ENCODE results near the gene PGBD1. TPM values are rescaled to one million over a fixed set of nuclear protein-coding genes. Genes with fewer than 3 reads are reported as not detected.

Gene PGBD1
- total and polyA plus RNA-seq, 2 of the 8 experiments (the other 6 are each of a cell fraction or from before 2014, with no cell fraction given) = 2.5 to 9.2 TPM

DNA sequence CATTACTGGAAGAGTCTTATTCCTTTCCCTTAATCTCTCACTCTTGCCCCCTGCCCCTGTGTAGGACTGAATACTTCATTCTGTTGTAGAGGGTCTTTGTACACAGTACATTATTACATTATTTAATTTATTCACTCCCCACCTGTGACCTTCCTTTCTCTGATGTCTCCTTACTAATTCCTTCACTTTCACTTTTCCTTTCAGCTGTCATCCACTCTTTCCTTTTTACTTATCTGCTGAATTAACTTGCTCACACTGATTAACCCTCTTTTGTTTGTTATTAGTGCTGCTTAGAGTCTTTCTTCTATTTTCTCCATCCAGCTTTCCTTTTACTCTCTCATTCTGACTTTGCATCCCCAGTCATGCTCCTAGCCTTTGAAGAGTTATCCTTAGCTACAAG lies 6.5 kb upstream of the PGBD1 start:
- ChIA-PET CTCF (ENCODE audit: partially characterized antibody) (interaction anchor here (0.9 kb wide), 1 partner anchor 80 kb away, joined by 4 read pairs; no protein-coding TSS in a partner anchor), POLR2A (ENCODE audit: partially characterized antibody) (interaction anchor here (1.2 to 1.5 kb wide), 2 partner anchors 23 to 61 kb away, joined by 3 read pairs; partner anchors contain the start of genes ZKSCAN4 and ZSCAN31)
- Histone ChIP-seq H2BK120ac (replicated peaks; ENCODE audit: low read depth, low read length) (no peak overlapping the region), H4K8ac (ENCODE audit: extremely low read depth, insufficient read depth, low read length) (no peak overlapping the region), H3K4me2 (ENCODE audit: insufficient read depth in 1 of 2, low read depth in 2 of 2, low read length in 2 of 2) (no peak overlapping the region), H2BK5ac (ENCODE audit: low read depth, low read length) (no peak overlapping the region), H3K27ac (ENCODE audit: low read depth, low read length) (no peak overlapping the region), H2BK15ac (ENCODE audit: low read length) (no peak overlapping the region), H3K9ac (replicated peaks in 1 of 4; ENCODE audit: extremely low read depth in 1 of 4, low read depth in 3 of 4, low read length in 3 of 4) (no peak overlapping the region), H3K4me1 (replicated peaks in 1 of 4; ENCODE audit: control insufficient read depth in 3 of 4, insufficient read depth in 4 of 4, low read length in 3 of 4) (no peaks in the 10 kb centered on the region), H3K4me3 (ENCODE audit: extremely low read depth in 1 of 4, insufficient read depth in 2 of 4, low read depth in 3 of 4, low read length in 4 of 4) (no peak overlapping the region), H4K91ac (replicated peaks; ENCODE audit: insufficient read length, low read length) (no peak overlapping the region), H3K23me2 (ENCODE audit: low read depth, low read length) (no peaks in the 10 kb centered on the region), H4K20me1 (replicated peaks in 1 of 2; ENCODE audit: control insufficient read depth in 1 of 2, insufficient read depth in 2 of 2, low read length in 2 of 2) (no peaks in the 10 kb centered on the region), H2BK12ac (ENCODE audit: low read depth, low read length) (no peak overlapping the region), H3K23ac (ENCODE audit: insufficient read length) (no peak overlapping the region), H3K56ac (replicated peaks; ENCODE audit: insufficient read length, low read depth, low read length) (no peak overlapping the region), H3K14ac (ENCODE audit: insufficient read length) (no peak overlapping the region), H3K18ac (ENCODE audit: extremely low read depth, low read length) (no peak overlapping the region), H2BK20ac (ENCODE audit: low read length) (no peak overlapping the region), H3K27me3 (replicated peaks in 1 of 4; ENCODE audit: control insufficient read depth in 3 of 4, extremely low read depth in 1 of 4, insufficient read depth in 3 of 4, low read length in 3 of 4) (no peaks in the 10 kb centered on the region), H3K79me1 (ENCODE audit: low read depth, low read length) (no peaks in the 10 kb centered on the region), H4K5ac (ENCODE audit: insufficient read length, low read depth, low read length) (no peak overlapping the region), H3K79me2 (ENCODE audit: control insufficient read depth in 1 of 2, insufficient read depth in 2 of 2, low read length in 2 of 2) (no peaks in the 10 kb centered on the region), H2AFZ (ENCODE audit: low read length) (no peak overlapping the region), H3K4ac (replicated peaks; ENCODE audit: insufficient read length, low read depth, low read length) (no peak overlapping the region), H2AK5ac (ENCODE audit: low read depth, low read length) (no peak overlapping the region), H3K9me3 (ENCODE audit: insufficient read depth in 2 of 2, low read depth in 1 of 2, low read length in 1 of 2) (no peaks in the 10 kb centered on the region), H3K36me3 (ENCODE audit: control insufficient read depth in 2 of 4, insufficient read depth in 4 of 4, low read length in 3 of 4) (peaks cover 2 to 37% (median 18%) of the 10 kb centered on the region in 4 experiments; a peak in 7 of 8 replicates)
- FAIRE-seq (no peak), DNase-seq (ENCODE audit: low read depth in 1 of 2, low spot score in 2 of 2) (no peak)
- no peak for TF ChIP-seq CHD1 (IDR thresholded peaks at IDR 0.05; ENCODE audit: low read depth, low read length)
- no peak for TF ChIP-seq EZH2 (IDR thresholded peaks at IDR 0.05; ENCODE audit: low read depth, low read length, severe bottlenecking)
- TF ChIP-seq SUZ12 (IDR thresholded peaks at IDR 0.05; ENCODE audit: low read length) = no peak
- TF ChIP-seq TBP (IDR thresholded peaks at IDR 0.05; ENCODE audit: low read depth, low read length) = no peak
- no peak for TF ChIP-seq CEBPB (IDR thresholded peaks at IDR 0.05; ENCODE audit: low read depth, low read length)
- TF ChIP-seq NRF1 (IDR thresholded peaks at IDR 0.05; ENCODE audit: low read depth, low read length) = no peak
- TF ChIP-seq ASH2L (IDR thresholded peaks at IDR 0.05; ENCODE audit: low read length) = no peak
- TF ChIP-seq CTBP2 (IDR thresholded peaks at IDR 0.05; ENCODE audit: borderline replicate concordance, insufficient read depth, insufficient read length, low read length) = no peak
- no peak for TF ChIP-seq CBX5 (IDR thresholded peaks at IDR 0.05; ENCODE audit: low read depth, low read length)
- TF ChIP-seq RXRA (IDR thresholded peaks at IDR 0.05; ENCODE audit: insufficient read depth, low read depth, low read length) = no peak
- TF ChIP-seq RAD21 (IDR thresholded peaks at IDR 0.05 in 1 of 2, conservative IDR thresholded peaks at IDR 0.05 in 1 of 2; ENCODE audit: low read depth in 2 of 2, low read length in 2 of 2) = no peak
- no peak for TF ChIP-seq EGR1 (IDR thresholded peaks at IDR 0.05; ENCODE audit: borderline replicate concordance, low read depth, low read length)
- no peak for TF ChIP-seq SP4 (IDR thresholded peaks at IDR 0.05; ENCODE audit: low read length)
- no peak for TF ChIP-seq KDM5A (IDR thresholded peaks at IDR 0.05; ENCODE audit: low read length)
- no peak for TF ChIP-seq POLR2A (IDR thresholded peaks at IDR 0.05; ENCODE audit: control extremely low read depth in 1 of 2, low read depth in 2 of 2, low read length in 2 of 2)
- TF ChIP-seq GABPA (IDR thresholded peaks at IDR 0.05; ENCODE audit: borderline replicate concordance, insufficient read depth, low read length) = no peak

Data from H1 (cell line).